Measurements from ENCODE around the gene CLRN3.

DNA sequence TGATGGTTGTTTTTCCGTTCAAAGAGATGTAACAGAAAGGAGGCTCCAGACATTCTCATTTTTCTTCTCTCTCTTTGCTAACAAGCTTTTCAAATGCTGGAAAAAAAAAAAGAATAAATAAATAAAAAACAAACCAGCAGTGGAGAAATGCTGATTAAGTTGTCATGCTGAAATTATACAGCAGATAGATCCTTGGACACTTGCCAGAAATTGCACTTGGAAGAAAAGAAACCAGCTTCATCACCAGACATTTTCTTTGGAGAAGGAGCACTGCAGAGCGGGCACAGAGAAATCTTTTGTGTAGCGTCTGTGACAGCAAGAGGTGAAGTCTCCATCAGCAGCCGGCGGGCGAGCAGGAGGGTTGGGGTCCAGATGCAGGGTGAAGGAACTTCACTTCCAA is 55.8 kb downstream of the CLRN3 start:
- TF ChIP-seq CTCF (IDR thresholded peaks at IDR 0.05; ENCODE audit: insufficient read depth, low read length, poor library complexity, severe bottlenecking) (no peak), EZH2phosphoT487 (conservative IDR thresholded peaks at IDR 0.05; ENCODE audit: low read length) (no peak)

Data from SU-DHL-6 (cell line).